GM21515 (cell line): ENCODE data around the gene ZNF205.
"Not testable (repeated sequence)": the region's sequence is repeated elsewhere in the genome, so short reads cannot be mapped to it uniquely, and the experiment has no call there.

Experiments
- ATAC-seq: cut with Tn5 transposase; IDR thresholded peaks from one replicate; pipeline ENCODE4 v1.9.1; 2021; ENCODE audit not compliant: unreplicated experiment

Gene ZNF205

DNA sequence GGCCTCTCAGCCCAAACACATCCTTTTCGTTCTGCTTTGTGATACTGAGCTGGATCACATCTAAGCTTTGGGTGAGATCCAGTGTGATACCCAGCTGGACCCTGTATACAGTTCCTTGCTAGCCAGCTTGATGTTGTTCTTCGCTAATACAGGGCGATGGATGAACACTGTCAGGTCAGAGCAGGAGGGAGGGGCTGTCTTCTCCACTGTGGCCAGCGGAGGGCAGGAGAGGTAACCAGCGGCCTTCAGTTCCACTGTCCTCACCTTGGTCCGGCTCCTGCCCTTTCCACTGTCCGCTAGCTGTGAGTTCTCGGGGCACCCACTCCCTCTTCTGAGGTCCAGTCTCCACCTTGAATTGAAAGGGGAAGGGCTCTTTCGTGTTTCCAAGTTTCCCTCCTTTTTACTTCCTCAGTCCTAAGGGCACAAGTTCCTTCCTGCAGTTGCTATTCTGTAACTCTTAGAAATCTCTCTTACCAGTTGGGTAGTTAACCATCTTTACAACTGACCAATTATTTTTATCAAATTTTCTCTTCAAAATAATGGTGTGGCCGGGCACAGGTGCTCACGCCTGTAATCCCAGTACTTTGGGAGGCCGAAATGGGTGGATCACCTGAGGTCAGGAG, 19.5 kb downstream of the ZNF205 start:
- no peak for ATAC-seq

- ATAC-seq, result no peak
These were observed 21.5 kb downstream of the ZNF205 start for GRCh38 chr16:3133844-3134243.

DNA sequence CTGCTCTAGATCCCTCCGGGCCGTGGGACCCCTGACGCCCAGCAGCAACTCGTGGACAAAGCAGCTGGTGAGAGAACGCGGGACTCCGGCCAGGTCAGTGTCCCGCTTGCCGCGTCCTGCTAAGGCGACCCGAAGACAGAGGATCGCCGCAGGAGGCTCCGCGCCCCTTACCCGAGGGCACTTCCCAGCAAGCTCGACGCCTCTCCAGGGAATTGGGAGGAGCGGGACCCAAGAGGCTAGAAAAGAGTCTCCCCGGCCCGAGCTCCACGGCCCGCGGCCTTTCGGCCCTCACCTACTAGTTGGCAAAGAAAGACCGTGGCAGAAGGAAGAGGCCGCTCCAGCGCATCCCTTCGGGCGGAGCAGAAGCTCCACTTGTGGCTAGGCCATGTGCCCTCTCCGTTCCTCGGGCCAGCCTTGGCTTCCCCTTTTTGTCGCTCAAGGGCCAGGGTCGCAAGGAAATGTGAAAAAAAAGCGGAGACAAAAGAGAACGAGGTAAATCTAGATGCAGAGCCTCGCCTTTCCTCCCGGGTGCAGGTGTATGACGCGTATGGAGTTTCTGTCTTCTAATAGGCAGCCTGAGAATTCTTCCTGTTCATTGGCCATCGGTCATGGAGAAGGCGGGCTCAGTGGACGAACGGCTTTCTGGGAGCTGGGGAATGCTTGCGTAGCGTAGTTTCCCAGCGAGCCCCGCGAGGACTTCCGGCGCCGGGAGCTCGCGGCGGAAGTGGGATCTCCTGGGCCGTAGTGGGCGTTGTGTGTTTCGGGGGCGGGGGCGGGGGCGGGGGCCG, 22.1 kb downstream of the ZNF205 start, which contains the start of gene ZNF213:
Gene ZNF213, plus strand, starts transcription at position 692 of the 788 bp plus-strand sequence. CDS start 2,252 bp downstream, outside the sequence.
- ATAC-seq, result peak; percentile 80

DNA sequence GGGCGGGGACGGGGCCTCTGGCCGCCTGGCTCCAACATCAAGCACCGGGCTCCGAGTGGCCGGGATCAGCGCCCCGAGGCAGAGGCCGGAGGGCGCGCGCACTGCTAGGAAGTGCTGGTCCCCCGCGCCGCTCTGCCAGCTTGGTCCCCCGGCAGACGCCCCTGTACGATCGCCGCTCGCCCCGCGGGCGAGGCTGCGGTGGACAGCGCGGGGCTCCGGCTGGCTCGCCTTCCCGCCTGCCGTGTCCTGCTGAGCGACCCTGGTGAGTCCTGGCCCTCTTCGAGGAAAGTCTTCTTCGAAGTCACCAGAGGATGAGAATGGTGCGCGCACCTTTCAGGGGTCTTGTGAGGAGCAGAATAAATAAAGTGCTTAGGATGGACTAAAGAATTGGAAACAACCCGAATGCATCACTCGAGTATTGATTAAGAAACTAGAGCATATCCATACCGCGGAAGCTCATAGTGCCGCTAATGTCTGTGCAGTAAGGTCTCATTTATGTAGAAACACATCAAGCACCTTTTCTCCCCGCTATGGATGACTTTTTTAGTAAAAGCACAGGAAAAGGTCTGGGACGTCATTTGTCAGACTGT, 22.8 kb downstream of the ZNF205 start:
- no peak for ATAC-seq

DNA sequence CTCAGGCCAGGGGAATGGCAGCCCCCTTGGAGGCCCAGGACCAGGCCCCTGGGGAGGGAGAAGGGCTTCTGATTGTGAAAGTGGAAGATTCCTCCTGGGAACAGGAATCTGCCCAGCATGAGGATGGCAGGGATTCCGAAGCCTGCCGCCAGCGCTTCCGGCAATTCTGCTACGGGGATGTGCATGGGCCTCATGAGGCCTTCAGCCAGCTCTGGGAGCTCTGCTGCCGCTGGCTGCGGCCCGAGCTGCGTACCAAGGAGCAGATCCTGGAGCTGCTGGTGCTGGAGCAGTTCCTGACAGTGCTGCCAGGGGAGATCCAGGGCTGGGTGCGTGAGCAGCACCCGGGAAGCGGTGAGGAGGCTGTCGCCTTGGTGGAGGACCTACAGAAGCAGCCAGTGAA, 24.9 kb downstream of the ZNF205 start:
- no peak for ATAC-seq

GRCh38 chr16:3138342-3138741, 26.0 kb downstream of the ZNF205 start:
- ATAC-seq, result no peak

DNA sequence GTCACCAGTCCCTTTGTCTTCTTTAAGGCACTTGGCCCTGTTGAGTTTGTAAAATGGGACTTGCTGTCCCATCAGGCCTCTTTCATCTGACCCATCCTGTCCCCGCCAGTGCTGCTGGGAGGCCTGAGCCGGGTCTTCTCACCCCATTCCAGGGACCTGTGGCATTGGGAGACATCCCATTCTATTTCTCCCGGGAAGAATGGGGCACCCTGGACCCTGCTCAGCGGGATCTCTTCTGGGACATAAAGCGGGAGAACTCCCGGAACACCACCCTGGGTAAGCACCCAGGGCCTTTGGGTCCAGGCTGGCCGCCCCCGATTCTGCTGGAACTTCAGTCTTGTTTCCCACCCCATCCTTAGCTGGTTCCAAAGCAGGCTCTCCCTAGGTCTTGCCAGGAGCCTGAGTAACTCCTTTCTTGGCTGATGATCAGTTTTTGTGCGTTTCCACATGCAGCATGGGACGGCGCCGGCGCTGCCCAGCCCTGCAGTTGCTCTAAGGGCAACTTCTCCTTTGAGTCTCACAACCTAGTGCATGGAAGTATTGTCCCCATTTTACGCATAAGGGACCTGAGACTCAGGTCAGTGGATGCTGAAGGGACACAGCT, 26.5 kb downstream of the ZNF205 start:
- ATAC-seq, result no peak

GRCh38 chr16:3139561-3139960, 27.2 kb downstream of the ZNF205 start:
- ATAC-seq, result not testable (repeated sequence)

DNA sequence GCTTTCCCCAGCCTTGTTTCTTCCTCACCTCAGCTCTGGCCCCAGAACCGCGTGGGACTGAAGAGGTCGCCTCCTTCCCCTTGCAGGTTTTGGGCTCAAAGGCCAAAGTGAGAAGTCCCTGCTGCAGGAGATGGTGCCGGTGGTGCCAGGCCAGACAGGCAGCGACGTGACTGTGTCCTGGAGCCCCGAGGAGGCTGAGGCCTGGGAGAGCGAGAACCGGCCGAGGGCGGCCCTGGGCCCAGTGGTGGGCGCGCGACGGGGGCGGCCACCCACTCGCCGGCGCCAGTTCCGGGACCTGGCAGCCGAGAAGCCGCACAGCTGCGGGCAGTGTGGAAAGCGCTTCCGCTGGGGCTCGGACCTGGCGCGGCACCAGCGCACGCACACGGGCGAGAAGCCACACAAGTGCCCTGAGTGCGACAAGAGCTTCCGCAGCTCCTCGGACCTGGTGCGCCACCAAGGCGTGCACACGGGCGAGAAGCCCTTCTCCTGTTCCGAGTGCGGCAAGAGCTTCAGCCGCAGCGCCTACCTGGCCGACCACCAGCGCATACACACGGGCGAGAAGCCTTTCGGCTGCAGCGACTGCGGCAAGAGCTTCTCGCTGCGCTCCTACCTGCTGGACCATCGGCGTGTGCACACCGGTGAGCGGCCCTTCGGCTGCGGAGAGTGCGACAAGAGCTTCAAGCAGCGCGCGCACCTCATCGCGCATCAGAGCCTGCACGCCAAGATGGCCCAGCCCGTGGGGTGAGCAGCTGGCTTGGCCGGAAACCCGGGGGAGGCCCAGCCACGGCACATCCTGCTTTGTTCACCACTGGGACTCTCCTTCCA, 28.4 kb downstream of the ZNF205 start:
- ATAC-seq, result no peak

DNA sequence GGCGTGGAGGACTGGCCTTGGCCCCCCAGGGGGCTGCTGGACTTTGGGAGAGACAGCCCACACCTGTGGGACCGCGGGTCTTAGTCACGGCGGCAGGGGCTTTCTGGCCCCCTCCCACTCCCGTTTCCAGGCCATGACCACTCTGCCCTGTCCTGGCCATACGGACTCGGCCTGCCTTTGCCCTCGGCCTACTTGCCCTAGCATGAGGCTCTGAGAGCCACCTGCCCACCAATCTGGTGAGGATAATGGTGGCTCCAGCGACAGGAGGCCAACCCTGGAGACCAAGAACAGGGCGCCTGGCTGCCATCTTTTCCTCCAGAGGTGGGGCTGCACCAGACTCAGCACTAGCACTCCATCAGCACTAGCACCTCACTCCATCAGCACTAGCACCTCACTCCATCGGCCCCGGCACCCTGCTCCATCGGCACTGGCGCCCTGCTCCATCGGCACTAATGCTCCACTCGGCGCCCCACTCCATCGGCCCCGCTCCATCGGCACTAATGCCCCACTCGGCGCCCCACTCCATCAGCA, 29.5 kb downstream of the ZNF205 start:
- no peak for ATAC-seq

DNA sequence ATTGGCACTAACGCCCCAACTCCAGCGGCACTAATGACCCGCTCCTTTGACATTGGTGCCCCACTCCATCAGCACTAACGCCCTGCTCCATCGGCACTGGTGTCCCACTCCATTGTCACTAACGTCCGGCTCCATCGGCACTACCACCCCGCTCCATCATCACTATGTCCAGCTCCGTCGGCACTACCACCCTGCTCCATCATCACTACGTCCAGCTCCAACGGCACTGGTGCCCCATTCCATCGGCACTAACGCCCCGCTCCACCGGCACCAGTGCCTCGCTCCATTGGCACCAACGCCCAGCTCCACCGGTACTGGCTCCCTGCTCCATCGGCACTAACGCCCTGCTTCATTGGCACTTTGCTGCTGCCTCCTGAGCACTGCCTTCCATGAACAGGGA, 29.9 kb downstream of the ZNF205 start:
- no peak for ATAC-seq

DNA sequence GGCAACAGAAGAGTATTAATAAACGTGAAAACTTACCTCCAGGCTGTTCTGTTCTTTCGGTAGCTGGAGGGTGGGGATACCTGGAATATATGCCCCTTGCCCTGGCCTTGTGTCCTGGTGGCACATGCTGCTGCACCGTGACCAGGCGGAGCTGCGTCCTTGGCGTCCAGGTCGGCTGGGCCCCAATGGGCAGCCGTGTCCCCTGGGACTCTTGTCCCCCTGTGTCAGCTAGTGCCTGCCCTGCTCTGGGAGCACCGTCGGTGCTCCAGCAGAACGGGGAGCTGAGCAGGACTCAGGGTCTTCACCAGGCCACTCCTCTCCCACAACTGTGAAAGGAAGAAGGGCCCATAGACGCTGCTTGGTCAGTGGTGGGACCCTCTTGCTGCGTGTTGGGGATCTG, 30.4 kb downstream of the ZNF205 start:
- ATAC-seq, result no peak

DNA sequence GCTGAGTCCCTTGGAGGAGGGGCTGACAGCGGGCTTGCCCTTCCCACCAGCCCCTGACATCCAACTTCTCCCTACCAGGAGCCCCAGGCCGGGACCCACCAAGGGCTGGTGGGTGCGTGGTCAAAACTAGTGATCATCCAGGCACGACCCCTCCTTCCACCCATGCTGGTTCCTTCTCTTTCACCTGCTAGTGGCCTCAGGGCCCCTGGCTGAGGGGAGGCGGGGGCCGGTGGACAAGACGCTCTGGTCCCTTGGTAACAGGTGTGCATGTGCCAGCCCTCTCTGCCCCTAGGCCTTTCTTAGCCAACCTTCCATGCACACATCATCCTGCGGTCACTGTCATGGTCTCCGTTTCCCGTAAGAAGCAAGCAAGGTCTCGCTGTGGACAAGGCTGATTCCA, 30.8 kb downstream of the ZNF205 start:
- ATAC-seq, result no peak

- no peak for ATAC-seq
These were observed 31.4 kb downstream of the ZNF205 start for GRCh38 chr16:3143598-3144320.

DNA sequence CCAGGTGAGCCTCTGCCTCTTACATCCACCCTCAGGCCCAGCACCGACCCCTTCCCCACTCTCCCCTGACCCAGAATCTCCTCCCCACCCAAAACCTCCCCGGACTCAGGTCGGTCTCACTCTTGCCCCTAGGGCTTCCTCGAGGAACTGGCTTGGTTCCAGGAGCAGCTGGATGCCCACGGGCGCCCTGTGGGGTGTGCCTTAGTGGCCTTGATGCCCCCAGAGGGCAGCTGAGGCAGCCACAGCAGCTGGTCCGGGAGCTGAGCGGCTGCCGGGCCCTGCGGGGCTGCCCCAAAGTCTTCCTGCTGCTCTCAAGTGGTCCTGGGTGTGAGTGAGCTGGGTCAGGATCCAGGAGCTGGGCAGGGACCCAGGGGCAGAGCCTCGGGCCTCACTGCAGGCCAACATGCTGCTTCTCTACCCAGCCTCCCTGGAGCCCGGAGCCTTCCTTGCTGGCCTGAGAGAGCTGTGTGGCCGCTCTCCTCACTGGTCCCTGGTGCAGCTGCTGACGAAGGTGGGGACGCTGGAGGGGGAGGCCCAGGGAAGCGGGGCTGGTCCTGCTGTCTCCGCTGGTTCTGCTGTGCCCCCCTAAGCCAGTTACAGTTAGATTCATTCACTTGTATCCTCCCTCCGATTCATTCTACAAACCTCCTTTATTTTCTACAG, 32.1 kb downstream of the ZNF205 start:
- ATAC-seq, result no peak

- no peak for ATAC-seq
These were observed 32.8 kb downstream of the ZNF205 start for GRCh38 chr16:3145151-3145550.

DNA sequence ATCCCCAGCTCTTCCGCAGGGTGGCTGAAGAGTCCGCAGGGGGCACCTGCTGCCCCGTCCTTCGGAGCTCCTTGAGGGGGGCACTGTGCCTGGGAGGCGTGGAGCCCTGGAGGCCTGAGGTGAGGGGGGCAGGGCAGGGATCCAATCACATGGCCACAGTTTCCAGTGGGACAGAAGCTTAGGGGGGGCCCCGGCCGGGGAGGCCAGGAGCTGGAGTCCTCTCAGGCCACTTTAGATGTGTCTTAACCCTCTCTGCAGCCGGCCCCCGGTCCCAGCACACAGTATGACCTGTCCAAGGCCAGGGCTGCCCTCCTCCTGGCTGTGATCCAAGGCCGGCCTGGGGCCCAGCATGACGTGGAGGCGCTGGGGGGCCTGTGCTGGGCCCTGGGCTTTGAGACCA, 33.3 kb downstream of the ZNF205 start:
- no peak for ATAC-seq

DNA sequence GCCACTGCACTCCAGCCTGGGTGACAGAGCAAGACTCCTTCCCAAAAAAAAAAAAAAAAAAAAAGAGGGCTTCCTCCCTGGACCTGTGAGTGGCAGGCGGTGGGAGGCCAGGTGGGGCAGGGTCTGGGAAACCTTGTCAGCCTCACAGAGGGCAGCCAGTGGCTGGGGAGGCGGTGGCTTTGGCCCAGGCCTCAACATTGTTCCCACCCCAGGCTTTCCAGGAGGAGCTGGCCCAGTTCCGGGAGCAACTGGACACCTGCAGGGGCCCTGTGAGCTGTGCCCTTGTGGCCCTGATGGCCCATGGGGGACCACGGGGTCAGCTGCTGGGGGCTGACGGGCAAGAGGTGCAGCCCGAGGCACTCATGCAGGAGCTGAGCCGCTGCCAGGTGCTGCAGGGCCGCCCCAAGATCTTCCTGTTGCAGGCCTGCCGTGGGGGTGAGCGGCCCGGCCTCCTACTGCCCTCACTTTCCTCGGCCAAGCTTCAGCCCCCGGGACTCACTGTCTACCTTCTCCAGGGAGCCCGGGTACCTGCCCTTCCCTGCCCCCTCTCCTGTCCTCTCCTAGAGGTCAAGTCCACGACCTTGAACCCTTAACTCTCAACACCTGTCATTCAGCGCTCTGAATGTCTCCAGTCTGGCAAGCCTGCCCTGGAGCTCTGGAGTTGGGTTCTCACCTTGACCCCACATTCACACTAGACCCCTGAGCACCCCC, 34.8 kb downstream of the ZNF205 start:
- ATAC-seq, result no peak

DNA sequence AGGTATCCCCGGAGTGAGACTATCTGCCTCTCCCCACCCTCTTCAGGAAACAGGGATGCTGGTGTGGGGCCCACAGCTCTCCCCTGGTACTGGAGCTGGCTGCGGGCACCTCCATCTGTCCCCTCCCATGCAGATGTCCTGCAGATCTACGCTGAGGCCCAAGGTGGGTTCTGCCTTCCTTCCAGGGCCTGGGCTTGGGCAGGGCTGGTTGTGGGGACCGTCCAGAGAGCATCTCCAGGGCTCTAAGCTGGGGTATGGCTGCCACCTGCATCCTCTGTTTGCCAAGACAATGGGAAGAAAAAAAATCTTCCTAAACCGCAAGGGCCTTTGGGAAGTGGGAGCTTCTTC, 35.3 kb downstream of the ZNF205 start:
- ATAC-seq, result no peak
